HepG2 (cell line): ENCODE measurements around the gene MRPL50. TPM values are rescaled to one million over a fixed set of nuclear protein-coding genes. Genes with fewer than 3 reads are reported as not detected.

Experiments
- CCAR2 ChIP-seq: fragments of 200-400 bp; formaldehyde crosslinking; optimal IDR thresholded peaks from 2 replicates; pipeline ENCODE3; 2018; ENCODE audit warnings: low read depth, mild to moderate bottlenecking, low read length, moderate library complexity
- GATAD1 ChIP-seq: IDR thresholded peaks from 2 replicates; pipeline ENCODE4 v1.6.1; 2016; ENCODE audit warnings: missing genetic modification reagents, missing compliant biosample characterization
- HDAC1 ChIP-seq: sonication (generic); formaldehyde crosslinking; IDR thresholded peaks from 2 replicates; pipeline ENCODE4 v1.5.1; 2020; ENCODE audit warnings: mild to moderate bottlenecking, missing genetic modification reagents
- KAT7 ChIP-seq: IDR thresholded peaks from 2 replicates; pipeline ENCODE4 v1.6.1; 2018; ENCODE audit warnings: borderline replicate concordance, missing compliant biosample characterization
- MLXIP ChIP-seq: sonication (generic); formaldehyde crosslinking; IDR thresholded peaks from 2 replicates; pipeline ENCODE4 v1.9.0; 2021; ENCODE audit warnings: missing genetic modification reagents, borderline replicate concordance
- MTF2 ChIP-seq: sonication (generic); formaldehyde crosslinking; IDR thresholded peaks from 2 replicates; pipeline ENCODE4 v1.5.0; 2020; ENCODE audit warnings: missing genetic modification reagents, borderline replicate concordance
- MYC ChIP-seq: sonication (generic); formaldehyde crosslinking; IDR thresholded peaks from 2 replicates; pipeline ENCODE4 v1.9.0; 2021; ENCODE audit warnings: missing genetic modification reagents, borderline replicate concordance
- ZFY ChIP-seq: sonication (generic); formaldehyde crosslinking; IDR thresholded peaks from 2 replicates; pipeline ENCODE4 v1.4.0; 2020; ENCODE audit warnings: missing genetic modification reagents
- ZNF557 ChIP-seq: sonication (generic); formaldehyde crosslinking; IDR thresholded peaks from 2 replicates; pipeline ENCODE4 v1.4.0; 2020; ENCODE audit warnings: missing genetic modification reagents
- ZNF646 ChIP-seq: sonication (generic); formaldehyde crosslinking; IDR thresholded peaks from 2 replicates; pipeline ENCODE4 v1.9.0; 2021; ENCODE audit warnings: mild to moderate bottlenecking, missing genetic modification reagents
- ZNF781 ChIP-seq: sonication (generic); formaldehyde crosslinking; IDR thresholded peaks from 2 replicates; pipeline ENCODE4 v1.5.1; 2020; ENCODE audit warnings: borderline replicate concordance, mild to moderate bottlenecking, missing genetic modification reagents; ENCODE audit errors: not compliant biosample characterization
- polyA plus RNA-seq, 8 experiments: library from polyadenylated mRNA; depleted of rRNA in 3 of 8; stranded (reverse) in 7 of 8; unstranded in 1 of 8; fragments of >200 nt; fragmentation: Illumina TruSeq in 4 of 8; extraction: Trizol in 4 of 8; gene quantifications; 2 replicates each; pipeline versions ENCODE4 v1.2.1 to v1.2.3, GENCODE V29; 2011 to 2016; ENCODE audit warnings: low read depth in 4 of 8, missing spikeins in 1 of 8, mixed read lengths in 1 of 8; ENCODE audit not compliant: insufficient read depth in 1 of 8
- total RNA-seq, 5 experiments: library from RNA; depleted of rRNA; stranded (reverse); fragments of >200 nt; fragmentation: Illumina TruSeq; extraction: Trizol; gene quantifications; 2 replicates each; pipeline ENCODE4 v1.2.3, GENCODE V29; 2016; ENCODE audit warnings: low read depth in 1 of 5
- TF ChIP-seq, protein P1 (sequence below): sonication (generic); formaldehyde crosslinking; IDR thresholded peaks from 2 replicates; pipeline ENCODE4 v1.5.0; 2020; ENCODE audit warnings: mild to moderate bottlenecking, missing genetic modification reagents
- TF ChIP-seq, protein P2 (sequence below): IDR thresholded peaks from 2 replicates; pipeline ENCODE4 v1.6.1; 2016; ENCODE audit warnings: low read depth
- TF ChIP-seq, protein P3 (sequence below): sonication (generic); formaldehyde crosslinking; IDR thresholded peaks from 2 replicates; pipeline ENCODE4 v1.8.0; 2022; ENCODE audit warnings: missing genetic modification reagents, low read depth, mild to moderate bottlenecking, borderline replicate concordance

MRPL50 gene
- total and polyA plus RNA-seq, 2 of the 13 experiments (the other 11 are each of a cell fraction or from before 2014, with no cell fraction given): 37.1 to 70.0 TPM

DNA sequence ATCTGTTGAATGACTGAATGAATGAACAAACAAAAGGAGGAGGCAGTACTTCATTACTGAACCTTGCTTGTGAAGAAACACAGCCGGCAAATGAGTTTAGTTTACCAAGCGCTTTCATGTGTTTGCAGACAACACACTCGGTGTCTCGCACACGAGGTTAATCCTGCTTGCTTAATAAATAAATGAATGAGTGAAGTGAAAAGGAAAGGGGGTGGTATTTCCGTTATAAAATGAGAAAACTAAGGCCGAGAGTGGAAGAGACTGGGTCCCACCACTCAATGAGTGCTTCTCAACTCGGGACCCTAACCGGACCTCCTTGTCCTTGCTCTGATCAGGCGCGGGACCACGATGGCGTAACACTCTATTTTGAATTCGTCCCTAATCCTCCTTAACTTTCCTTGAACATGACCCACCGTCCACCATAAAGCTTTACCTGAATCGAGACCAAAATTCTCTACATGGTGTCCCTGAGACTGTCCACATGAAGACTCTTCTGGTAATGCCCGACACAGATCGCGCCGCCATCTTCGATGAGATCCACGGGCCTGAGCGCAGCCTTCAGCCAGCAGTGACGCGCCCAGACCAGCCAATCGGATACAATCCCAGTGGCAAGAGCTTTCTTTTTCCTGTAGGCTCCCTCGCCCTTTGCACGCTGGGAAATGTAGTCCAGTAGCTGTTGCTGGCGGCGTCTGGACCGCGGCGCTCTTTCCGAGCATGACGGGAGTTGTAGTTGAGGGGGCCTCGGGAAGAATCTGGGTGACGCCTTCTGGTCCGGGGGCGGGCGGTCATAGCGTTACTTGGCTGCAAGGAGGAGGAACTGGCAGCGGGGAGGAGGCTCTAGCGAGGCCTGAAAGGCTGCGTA, at the start of gene MRPL50, which contains the start of gene ZNF189 (continued):
- TF ChIP-seq ZNF781 (peak; percentile 81), MLXIP (CRISPR knock-in tag) (0 out of 2 replicates have a peak, but pooled peaks have one; percentile 45), ZFY (CRISPR knock-in tag) (peak; percentile 94), KAT7 (CRISPR knock-in tag) (peak; percentile 75; the same call in 1 of the 2 replicates), ZNF557 (CRISPR knock-in tag) (no peak), MTF2 (no peak; the same call in 1 of the 2 replicates), MYC (CRISPR knock-in tag) (peak; percentile 19; the same call in 1 of the 2 replicates), CCAR2 (peak; percentile 18), HDAC1 (CRISPR knock-in tag) (peak; percentile 73), ZNF646 (CRISPR knock-in tag) (peak; percentile 56; the same call in 1 of the 2 replicates), GATAD1 (CRISPR knock-in tag) (peak; percentile 90)
- TF ChIP-seq, protein P1, sequence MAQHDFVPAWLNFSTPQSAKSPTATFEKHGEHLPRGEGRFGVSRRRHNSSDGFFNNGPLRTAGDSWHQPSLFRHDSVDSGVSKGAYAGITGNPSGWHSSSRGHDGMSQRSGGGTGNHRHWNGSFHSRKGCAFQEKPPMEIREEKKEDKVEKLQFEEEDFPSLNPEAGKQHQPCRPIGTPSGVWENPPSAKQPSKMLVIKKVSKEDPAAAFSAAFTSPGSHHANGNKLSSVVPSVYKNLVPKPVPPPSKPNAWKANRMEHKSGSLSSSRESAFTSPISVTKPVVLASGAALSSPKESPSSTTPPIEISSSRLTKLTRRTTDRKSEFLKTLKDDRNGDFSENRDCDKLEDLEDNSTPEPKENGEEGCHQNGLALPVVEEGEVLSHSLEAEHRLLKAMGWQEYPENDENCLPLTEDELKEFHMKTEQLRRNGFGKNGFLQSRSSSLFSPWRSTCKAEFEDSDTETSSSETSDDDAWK (CRISPR knock-in tag): no peak
- TF ChIP-seq, protein P2, sequence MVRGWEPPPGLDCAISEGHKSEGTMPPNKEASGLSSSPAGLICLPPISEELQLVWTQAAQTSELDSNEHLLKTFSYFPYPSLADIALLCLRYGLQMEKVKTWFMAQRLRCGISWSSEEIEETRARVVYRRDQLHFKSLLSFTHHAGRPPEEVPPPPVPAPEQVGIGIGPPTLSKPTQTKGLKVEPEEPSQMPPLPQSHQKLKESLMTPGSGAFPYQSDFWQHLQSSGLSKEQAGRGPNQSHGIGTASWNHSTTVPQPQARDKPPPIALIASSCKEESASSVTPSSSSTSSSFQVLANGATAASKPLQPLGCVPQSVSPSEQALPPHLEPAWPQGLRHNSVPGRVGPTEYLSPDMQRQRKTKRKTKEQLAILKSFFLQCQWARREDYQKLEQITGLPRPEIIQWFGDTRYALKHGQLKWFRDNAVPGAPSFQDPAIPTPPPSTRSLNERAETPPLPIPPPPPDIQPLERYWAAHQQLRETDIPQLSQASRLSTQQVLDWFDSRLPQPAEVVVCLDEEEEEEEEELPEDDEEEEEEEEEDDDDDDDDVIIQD (CRISPR knock-in tag): peak; percentile 89
- TF ChIP-seq, protein P3, sequence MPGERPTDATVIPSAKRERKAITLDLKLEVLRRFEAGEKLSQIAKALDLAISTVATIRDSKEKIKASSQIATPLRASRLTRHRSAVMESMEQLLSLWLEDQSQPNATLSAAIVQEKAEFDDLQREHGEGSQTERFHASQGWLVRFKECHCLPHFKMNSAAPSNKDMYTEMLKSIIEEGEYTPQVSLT: 0 out of 2 replicates have a peak, but pooled peaks have one; percentile 53
